Body of pancreas (tissue), 4 donors: ENCODE data around the gene BOD1.

Experiments used
- CTCF ChIP-seq, 7 experiments: fragments of 450-650 bp in 4 of 7; fragments of 200-600 bp in 3 of 7; sonication (generic) in 3 of 7; IDR thresholded peaks; one replicate each; pipeline ENCODE4 v1.5.1; 2016 to 2019; ENCODE audit warnings: antibody characterized with exemption in 7 of 7
- POLR2A ChIP-seq, 3 donors: fragments of 450-650 bp; IDR thresholded peaks; one replicate each; pipeline ENCODE4 v1.6.1; 2016; ENCODE audit warnings: antibody characterized with exemption in 3 of 3, mild to moderate bottlenecking in 2 of 3

- TF ChIP-seq CTCF (IDR thresholded peaks at IDR 0.05) (no peak), POLR2A (IDR thresholded peaks at IDR 0.05) (no peak)
Observed at GRCh38 chr5:173613433-173614159, 2.9 kb downstream of the BOD1 start.
